GM21619 (cell line): ENCODE data around the gene RASA2.
"Not testable (repeated sequence)": the region's sequence is repeated elsewhere in the genome, so short reads cannot be mapped to it uniquely, and the experiment has no call there.

Experiments
- ATAC-seq: cut with Tn5 transposase; IDR thresholded peaks from one replicate; pipeline ENCODE4 v1.9.1; 2021; ENCODE audit not compliant: unreplicated experiment

The RASA2 gene

DNA sequence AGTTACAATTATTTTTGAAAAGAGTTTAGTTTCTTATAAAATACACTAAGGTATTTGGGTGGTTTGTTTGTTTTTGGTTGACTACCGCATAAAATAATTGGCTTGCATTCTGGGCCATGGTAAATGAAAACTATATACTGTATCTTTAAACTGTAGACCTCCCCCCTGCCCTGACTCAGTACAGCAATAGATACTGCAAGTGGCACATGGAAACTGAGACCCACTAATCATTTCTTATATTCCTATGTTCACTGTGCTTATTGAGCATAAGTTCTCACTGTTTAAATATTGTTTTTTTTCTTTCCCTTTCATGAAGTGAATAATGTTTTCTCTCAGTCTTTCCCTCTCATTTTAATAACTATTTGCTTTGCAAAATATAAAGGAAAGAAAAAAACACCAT is 45.8 kb downstream of the RASA2 start:
- ATAC-seq, result no peak

DNA sequence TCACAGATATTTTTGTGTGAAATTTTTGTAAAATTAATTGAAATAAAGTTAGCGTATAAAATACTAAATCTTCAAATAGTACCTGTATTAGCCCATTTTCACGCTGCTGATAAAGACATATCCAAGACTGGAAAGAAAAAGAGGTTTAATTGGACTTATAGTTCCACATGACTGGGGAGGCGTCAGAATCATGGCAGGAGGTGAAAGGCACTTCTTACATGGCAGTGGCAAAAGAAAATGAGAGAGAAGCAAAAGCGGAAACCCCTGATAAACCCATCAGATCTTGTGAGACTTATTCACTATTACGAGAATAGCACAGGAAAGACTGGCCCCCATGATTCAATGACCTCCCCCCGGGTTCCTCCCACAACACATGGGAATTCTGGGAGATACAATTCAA is 49.2 kb downstream of the RASA2 start:
- not testable (repeated sequence) for ATAC-seq

DNA sequence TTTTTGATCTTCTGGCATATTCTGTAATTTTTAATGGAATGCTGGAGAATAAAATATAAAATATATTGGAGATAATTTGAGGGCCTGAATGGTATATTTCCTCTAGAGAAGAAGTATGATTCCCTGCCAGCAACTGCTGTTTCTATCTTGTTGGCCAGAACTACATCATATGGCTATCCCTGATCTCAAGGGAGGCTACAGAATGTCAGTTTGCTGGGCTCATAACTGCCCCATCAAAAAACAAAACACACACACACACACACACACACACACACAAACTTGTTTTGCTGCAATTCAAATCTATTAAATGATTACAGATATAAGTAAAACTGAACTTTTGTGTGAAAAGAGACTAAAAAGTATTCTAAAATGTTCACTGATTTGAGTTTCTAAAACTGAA is 51.0 kb downstream of the RASA2 start:
- ATAC-seq, result no peak

DNA sequence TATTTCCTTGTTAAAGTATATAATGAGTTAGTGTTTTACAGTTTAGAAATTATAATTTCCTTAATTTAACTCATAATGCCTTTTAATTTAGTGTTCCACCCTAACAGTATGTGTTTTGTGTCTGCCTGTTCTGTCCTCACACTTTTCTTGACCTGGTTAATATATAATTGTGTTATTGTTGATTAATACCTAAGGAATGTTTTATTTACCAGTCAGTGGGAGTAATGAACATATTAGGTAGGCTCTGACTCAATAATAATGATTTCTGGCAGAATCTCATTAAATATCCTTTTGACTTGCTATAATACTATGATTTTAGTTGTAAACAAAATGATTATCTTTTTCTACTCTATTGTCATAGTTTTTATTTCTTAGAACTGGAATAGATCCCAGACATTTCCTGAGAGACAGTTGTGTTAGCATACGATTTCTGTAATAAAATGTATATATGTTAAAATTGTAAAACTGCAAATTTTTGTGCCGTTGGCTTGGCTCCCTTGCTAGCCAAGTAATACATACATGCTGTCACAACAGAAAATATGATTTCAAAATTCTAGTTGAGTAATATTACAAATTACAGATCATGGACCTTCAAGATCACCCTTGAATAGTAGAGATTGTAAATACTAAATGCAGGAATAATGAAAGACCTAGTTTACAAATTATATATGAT is 51.9 kb downstream of the RASA2 start:
- no peak for ATAC-seq

DNA sequence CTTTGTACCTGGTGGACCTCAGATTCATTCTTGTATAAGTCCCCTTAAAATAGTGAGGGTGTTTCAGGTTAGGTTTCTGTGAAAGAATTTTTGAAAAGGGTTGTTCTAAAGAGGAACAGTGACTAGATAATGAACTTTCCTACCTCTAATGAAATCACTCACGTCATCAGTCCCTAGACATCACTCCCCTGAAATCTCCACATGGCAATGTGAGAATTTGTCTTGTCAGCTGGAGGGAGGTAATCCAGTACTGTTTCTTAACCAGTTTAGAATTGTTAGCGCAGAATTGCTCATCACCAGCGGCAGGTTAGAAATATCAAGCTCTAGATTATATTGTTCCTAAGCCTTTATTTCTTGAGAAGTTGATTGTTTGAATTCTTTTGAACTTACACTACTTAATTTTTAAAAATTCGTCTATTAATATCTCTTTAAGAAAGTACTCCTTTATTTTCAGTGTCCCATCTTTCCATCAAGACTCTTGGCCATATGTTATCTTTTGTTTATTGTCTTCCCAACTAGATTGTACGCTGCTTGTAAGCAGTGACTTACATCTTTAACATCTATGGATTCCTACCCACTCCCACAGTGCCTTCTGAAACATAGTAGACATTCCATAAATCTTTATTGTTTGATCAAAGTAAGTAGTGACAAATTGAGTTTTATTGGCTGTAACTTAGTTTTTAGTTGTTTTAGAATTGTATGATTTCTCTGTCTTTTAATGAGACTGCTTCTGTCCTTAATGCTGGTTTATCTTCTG is 52.8 kb downstream of the RASA2 start:
- ATAC-seq, result no peak

DNA sequence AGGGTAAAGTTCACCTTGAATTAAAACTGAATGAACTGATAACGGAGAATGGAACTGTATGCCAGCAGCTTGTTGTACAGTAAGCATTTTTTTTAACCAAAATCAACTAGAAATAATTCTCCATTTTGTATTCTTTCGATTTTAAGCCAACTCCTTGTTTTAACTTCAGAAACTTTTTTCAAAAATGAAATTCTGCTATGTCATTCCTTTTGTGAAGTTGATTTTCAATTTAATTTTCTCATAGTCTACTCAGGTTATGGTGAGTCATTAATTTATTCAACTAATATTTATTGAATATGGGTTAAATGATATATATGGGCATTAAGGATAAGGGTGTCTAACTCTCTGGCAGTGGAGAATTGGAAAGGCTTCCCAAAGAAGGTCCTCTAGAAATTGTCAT is 53.7 kb downstream of the RASA2 start:
- no peak for ATAC-seq

DNA sequence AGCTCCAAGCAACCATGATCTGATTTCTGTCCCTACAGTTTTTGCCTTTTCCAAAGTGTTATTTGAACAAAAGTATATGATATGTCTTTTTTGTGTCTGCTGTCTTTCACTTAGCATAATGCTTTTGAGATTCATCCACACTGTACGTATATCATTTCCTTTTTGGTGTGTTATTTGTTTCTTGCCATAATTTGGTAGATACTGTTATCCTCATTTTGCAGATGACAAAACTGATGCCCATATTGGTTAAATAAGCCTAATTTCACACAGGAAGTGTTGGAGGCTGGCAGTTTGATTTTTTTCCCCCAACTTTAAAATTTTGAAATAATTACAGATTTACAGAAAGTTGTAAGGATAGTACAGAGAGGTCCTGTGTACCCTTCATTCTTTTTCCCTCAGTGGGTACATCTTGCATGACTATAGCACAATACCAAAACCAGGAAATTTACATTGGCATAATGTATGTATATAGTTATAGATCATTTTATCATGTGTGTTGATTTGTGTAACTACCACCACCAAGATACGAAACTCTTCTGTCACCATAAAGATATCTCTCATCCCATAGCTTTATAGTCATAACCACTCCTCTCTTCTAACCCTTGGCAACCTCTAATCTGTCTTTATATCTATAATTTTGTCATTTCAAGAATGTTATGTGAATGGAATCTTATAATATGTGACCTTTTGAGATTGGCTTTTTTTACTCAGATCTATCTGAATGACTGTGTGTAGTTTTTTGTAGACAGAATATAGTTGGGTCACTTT is 55.6 kb downstream of the RASA2 start:
- ATAC-seq, result no peak

DNA sequence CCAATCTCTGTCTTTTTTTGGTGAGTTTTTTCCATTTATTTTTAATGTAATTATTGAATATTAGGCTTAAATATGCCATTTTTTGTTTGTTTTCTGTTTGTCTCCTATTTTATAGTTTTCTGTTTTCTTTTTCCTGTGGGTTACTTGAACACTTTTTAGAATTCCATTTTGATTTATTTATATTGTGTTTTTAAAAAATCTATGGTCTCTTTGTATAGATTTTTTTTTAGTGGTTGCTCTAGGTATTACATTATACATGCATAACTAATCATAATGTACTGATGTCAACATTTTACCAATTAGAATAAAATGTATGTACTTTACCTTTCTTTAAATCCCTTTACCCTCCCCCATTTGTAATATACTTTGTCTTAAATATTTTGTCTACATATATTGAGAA is 56.2 kb downstream of the RASA2 start:
- no peak for ATAC-seq

DNA sequence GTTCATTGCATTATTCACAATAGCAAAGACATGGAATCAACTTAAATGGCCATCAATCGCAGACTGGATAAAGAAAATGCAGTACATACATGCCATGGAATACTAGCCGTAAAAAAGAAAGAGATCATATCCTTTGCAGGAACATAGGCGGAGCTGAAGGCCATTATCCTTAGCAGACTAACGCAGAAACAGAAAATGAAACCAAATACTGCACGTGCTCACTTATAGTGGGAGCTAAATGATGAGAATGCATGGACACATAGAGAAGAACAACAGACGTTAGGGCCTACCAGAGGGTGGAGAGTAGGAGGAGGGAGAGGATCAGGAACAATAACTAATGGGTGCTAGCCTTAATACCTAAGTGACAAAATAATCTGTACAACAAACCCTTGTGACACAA is 57.9 kb downstream of the RASA2 start:
- no peak for ATAC-seq

DNA sequence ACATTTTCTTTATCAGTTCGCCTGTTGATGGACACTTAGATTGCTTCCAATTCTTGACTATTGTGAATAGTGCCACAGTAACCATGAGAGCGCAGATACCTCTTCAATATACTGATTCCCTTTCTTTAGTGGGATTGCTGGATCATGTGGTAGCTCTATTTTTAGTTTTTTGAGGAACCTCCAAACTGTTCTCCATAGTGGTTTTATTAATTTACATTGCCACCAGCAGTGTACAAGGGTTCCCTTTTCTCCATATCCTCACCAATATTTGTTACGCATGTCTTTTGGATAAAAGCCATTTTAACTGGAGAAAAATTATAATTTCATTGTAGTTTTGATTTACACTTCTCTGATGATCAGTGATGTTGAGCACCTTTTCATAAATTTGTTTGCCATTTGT is 59.3 kb downstream of the RASA2 start:
- no peak for ATAC-seq

DNA sequence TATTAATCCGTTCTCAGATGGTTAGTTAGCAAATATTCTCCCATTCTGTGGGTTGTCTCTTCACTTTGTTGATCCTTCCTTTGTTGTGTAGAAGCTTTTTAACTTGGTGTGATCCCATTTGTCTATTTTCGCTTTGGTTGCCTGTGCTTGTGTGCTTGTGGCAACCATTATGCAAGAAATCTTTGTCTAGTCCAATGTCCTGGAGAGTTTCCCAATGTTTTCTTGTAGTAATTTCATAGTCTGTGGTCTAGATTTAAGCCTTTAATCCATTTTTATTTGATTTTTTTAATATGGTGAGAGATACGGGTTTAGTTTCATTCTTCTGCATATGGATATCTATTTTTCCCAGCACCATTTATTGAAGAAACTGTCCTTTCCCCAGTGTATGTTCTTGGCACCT is 59.8 kb downstream of the RASA2 start:
- no peak for ATAC-seq

DNA sequence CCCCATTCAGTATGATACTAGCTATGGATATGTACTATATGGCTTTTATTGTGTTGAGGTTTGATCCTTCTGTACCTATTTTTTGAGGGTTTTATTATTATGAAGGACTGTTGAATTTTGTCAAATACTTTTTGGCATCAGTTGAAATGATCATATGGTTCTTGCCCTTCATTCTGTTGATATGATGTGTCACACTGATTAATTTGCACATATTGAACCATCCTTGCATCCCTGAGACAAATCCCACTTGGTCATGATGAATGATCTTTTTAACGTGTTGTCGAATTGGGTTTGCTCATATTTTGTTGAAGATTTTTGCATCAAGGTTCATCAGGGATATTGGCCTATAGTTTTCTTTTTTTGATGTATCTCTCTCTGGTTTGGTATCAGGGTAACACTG is 61.0 kb downstream of the RASA2 start:
- no peak for ATAC-seq

DNA sequence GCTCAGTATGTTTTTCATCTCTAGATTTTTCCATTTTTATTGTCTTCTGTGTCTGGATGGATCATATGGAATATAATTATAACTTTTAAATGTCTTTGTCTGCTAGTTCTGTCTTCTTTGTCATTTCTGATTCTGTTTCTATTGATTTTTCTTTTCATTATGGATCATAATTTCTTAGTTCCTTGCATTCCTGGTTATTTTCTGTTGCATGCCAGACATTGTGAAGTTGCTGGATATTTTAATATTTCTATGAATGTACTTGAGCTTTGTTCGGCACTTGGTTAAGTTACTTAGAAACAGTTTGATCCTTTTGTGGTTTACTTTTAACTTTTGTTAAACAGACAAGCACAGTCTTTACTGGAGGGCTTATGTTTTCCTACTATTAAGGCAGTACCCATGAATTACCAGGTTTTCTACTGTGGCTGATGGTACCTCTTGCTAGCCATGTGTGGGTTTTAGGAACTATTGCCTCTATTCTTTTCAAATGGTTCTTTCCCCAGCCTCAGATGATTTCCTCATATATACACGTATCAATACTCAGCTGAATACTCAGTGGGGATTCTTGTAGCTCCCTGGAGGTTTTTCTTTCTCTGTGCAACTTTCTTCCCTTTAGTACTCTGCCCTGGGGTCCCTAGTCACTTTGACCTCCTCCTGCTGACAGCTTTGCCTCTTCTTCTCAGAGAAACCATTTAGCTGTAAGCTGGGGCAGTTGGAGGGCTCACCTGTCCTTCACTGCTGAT is 64.3 kb downstream of the RASA2 start:
- no peak for ATAC-seq

DNA sequence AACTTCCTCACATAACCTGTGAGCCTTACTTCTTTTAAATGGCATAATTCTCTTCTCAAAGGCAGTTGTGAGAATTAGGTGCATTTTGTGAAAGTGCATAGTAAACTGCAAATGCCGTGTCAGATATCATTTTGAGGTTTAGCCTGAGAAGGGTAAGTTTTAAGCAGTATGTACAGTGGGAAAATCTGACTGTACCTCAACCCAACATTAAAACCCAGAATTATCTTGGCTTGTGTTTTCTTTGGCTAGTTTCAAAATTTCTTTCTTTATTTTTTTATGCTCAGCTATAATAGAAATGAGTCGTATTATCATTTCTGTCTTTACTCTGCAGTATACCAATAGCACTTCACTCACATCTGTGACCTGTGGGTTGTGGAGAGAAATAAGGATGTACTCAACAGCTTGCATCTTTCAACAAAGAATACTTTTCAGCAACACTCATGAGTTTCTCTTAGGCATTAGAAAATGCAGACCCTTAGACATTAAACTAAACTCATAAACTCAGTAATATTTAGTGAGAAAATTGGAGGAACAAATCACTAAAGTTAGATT is 65.7 kb downstream of the RASA2 start:
- ATAC-seq, result no peak

DNA sequence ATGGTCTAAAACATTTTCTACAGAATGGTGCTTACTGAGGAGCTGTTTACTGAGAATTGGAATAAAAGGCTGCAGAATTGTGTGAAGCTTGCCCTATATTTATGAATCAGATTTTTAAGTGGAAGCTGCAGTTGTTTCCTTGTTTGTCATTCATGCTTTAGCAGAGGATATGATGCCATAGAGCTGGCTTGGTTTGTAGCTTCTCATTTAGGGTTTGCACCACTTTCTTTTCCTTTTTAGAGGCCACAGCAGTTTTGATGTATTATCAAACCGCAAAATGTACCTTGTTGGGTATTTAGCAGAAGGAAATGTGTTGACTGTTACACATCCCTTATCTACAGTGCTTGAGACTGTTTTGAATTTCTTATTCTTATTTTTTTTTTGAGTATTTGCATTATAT is 66.2 kb downstream of the RASA2 start:
- ATAC-seq, result no peak

DNA sequence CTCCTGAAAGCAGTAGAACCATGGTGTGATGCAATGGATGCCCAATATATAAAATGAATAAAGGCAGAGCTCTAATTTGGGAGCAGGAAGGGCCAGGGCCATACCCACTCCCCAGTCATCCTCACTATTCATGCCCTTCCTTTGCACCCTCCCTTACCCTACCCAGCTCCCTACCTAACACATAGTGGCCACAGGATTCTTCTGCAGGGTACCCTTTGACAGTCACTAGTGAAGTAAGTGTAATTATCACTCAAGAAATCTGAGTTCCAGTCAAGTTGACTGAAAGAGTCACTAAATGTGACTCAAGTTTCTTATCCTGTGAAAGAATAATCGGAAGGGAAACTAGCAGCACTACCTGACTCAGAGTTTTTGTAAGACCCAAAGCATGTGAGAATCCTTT is 69.2 kb downstream of the RASA2 start:
- no peak for ATAC-seq

DNA sequence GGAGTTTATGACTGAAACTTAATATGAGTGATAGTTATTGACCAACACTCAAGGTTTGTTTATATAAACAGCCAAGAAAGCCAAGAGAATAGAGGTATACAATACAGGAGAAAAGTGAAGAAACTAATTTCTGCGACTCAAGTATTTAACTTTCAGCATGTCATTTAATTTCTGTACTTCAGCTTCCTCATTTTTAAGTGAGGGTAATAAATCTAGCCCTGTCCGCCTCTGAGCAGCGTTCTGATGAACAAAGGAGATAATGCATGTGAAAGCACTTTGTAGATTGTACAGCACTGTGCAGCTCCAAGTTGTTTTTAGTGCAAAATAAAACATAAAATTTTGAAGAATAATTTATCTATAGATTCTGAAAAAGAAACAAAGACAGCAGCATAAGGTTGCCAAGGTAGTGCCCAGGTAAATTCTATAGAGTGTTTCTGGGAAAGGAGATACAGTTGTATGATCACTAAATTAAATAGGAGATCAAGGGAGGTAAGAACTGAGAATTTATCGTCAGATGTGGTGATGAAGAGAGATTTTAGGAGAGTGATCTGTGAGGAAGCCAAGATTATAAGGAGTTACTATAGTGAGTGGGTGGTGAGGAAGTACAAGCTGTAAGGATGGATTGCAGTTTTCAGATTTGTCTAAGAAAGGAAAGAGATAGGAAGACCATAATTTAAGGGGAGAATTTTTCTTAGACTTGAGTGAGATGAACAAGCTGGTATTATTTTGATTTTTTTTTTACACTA is 71.3 kb downstream of the RASA2 start:
- no peak for ATAC-seq

DNA sequence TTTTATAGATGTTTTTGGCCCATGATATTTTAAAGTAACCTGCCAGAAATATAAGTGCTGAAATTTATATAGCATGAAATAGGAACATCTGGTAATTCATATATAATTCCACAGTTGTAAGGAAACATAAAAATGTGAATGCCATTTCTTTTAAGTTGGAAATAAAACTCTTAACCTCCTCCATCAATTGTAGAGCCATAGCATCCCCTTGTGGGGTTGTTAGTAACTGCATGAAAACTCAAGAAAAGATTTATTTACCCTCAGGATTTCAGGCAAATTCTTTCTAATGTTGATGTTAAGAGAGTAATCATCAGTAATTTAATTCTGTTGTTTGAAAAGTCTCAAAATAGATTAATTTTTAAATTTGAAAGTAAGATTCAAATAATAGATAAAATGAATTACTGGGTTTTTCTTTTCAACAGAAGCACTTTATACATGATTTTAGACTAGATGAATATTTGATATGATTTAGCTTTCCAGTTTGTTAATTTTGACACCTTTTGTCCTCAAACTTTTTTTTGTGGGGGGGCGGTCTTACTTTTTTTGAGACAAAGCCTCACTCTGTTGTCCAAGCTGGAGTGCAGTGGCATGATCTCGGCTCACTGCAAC is 74.7 kb downstream of the RASA2 start:
- no peak for ATAC-seq

DNA sequence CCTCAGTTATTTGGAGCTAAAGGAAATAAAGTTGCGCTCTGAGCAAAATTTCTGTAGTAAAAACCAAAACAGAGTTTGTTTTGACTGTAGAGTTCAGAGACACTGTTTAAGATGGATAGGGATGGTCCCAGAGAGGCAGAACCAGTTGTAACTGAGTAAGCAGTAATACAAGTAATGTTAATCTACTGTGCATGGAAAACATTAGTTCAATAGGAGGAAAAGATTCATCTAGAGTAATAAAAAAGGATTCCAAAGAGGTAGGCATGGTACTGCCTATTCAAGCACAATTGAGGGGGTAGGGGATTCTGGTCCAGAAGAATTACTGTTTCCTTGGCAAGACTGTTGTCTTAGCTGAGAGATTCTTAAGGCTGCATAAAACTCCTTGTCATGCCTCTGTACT is 77.4 kb downstream of the RASA2 start:
- ATAC-seq, result no peak

DNA sequence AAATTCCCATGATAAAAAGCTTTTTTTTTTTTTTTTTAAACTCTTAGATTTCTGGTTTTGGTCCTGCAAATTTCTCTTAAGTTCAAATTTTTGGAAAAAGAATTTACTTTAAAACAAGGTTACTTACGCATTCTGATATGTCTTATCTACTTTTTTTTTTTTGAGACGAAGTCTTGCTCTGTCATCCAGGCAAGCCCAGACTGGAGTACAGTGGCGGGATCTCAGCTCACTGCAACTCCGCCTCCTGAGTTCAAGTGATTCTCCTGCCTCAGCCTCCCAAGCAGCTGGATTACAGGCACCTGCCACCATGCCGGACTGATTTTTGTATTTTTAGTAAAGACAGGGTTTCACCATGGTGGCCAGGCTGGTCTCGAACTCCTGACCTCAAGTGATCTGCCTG is 83.2 kb downstream of the RASA2 start:
- no peak for ATAC-seq
